GM18867 (cell line): Measurements from ENCODE around the gene MEGF6.

Experiments used
- ATAC-seq: cut with Tn5 transposase; IDR thresholded peaks from one replicate; pipeline ENCODE4 v1.9.1; 2021; ENCODE audit warnings: mild to moderate bottlenecking, moderate library complexity; ENCODE audit not compliant: unreplicated experiment

The MEGF6 gene

GRCh38 chr1:3453203-3453761, 158.0 kb downstream of the MEGF6 start:
- ATAC-seq, result no peak

- ATAC-seq, result no peak
These were observed 158.5 kb downstream of the MEGF6 start for GRCh38 chr1:3452866-3453175.

- no peak for ATAC-seq
These were observed 159.1 kb downstream of the MEGF6 start for GRCh38 chr1:3451994-3452865.

- no peak for ATAC-seq
These were observed 160.3 kb downstream of the MEGF6 start for GRCh38 chr1:3450983-3451382.

- ATAC-seq, result no peak
These were observed 161.0 kb downstream of the MEGF6 start for GRCh38 chr1:3450202-3450863.

- ATAC-seq, result no peak
These were observed 166.6 kb downstream of the MEGF6 start for GRCh38 chr1:3444736-3445135.

- no peak for ATAC-seq
These were observed 167.0 kb downstream of the MEGF6 start for GRCh38 chr1:3444298-3444697.

GRCh38 chr1:3443807-3444206, 167.5 kb downstream of the MEGF6 start:
- no peak for ATAC-seq

- ATAC-seq, result no peak
These were observed 168.4 kb downstream of the MEGF6 start for GRCh38 chr1:3442901-3443300.

GRCh38 chr1:3442331-3442730, 169.0 kb downstream of the MEGF6 start:
- ATAC-seq, result no peak

GRCh38 chr1:3441880-3442279, 169.4 kb downstream of the MEGF6 start:
- no peak for ATAC-seq

- ATAC-seq, result no peak
These were observed 169.9 kb downstream of the MEGF6 start for GRCh38 chr1:3441410-3441847.

- ATAC-seq, result no peak
These were observed 170.4 kb downstream of the MEGF6 start for GRCh38 chr1:3440711-3441409.

GRCh38 chr1:3440300-3440681, 171.0 kb downstream of the MEGF6 start:
- no peak for ATAC-seq
